Stomach (tissue), 4 donors: Measurements from ENCODE around the gene AKAP6.

Source experiments
- CTCF ChIP-seq, 7 experiments: fragments of 450-650 bp in 4 of 7; fragments of 200-600 bp in 3 of 7; sonication (generic) in 3 of 7; IDR thresholded peaks; one replicate each; pipeline ENCODE4 v1.5.1; 2016 to 2019; ENCODE audit warnings: antibody characterized with exemption in 7 of 7, control low read depth in 2 of 7, mild to moderate bottlenecking in 1 of 7
- EP300 ChIP-seq: sonication (generic); formaldehyde crosslinking; IDR thresholded peaks from one replicate; pipeline ENCODE4 v1.6.1; 2017; ENCODE audit warnings: antibody characterized with exemption

GRCh38 chr14:32635061-32635719, 306.1 kb downstream of the AKAP6 start:
- TF ChIP-seq EP300 (no peak), CTCF (IDR thresholded peaks at IDR 0.05) (no peak)
